ACHN (cell line): Measurements from ENCODE around the gene LRBA.

ENCODE experiments used
- DNase-seq: peaks from one replicate; pipeline ENCODE4 v3.0.0-alpha.2; 2015
- in situ Hi-C: cut with HindIII; loops from 2 replicates; pipeline ENCODE4 v1.10.0; 2017; ENCODE audit warnings: low sequenced_read_pairs, low pct_ligation_motif_present, low pct_unique_long_range_greater_than_20kb

Gene LRBA

DNA sequence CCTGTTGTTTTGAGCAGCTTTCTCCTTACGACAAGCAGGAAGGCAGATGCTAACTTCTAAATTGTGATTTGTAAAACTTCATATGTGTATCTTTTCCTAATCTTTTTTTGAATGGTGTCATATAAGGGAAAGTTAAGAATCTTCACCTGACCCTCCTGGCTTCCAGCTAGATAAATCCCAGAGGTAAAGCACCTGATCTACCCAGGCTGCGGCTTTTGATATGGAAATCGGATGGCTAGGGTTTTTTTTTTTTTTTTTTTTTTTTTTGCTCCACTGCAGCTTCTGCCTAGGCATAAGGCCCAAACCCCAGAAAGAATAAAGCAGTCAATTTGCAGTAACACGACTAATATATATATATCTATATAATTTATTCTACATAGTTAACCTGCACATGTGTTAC lies 423.2 kb downstream of the LRBA start:
- in situ Hi-C loops: no loop called here
- DNase-seq: no peak

DNA sequence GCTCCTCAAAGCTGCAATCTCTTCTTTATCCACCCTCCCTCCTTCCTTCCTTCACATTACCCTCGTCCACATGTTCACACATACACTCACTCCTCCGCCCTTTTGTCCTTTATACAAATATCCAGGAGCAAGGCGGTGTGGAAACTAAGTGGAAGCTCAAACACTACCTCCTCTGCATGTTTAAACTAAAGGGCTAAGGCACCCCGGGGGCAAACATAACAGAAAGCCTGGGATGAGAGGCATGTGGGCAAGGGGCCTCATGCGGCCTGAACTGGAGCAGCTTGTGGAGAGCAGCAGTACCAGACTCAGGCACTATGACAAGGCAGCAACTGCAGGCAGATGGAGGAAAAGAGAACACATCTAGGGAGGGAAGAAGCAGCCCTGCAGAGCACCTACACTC lies 423.7 kb downstream of the LRBA start:
- in situ Hi-C loops: no loop called here
- DNase-seq: no peak

DNA sequence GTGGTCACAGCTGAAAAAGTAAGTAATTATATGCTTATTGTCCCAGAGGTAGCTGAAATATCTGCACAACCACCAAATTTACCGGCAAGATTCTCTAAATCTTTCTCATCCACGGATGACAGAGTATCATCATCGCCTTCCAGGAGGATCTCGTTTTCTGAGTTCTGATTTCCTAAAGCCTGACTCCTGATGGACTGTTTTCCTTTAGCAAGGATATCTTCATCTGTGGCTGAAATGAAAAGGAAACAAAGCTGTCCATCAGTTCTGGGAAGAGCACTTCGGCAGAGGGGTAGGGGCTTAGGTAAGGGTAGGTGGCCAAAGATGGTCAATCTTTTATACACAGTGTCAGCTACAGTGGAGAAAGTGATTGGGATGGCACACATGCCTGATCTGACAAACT lies 424.5 kb downstream of the LRBA start:
- in situ Hi-C loops: no loop called here
- no peak for DNase-seq

DNA sequence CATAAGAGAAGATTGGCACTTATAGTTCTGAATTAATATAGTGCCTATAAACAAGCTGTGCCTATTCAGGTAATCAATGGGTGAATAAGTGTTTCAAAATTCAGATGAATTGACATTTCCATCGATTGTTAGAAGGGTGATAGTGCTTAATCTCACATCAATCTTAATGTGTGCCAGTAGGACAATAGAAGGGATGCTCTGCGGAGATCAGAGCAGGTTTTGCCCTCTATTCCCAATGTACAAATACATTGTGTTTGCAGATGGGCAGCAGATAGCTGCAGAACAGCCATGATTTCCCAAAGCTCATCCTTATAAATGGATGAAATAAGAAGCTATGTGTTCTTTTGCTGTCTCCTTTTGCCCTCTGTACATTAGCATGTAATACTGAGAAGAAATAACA lies 425.9 kb downstream of the LRBA start:
- DNase-seq: no peak
- in situ Hi-C loops: no loop called here

DNA sequence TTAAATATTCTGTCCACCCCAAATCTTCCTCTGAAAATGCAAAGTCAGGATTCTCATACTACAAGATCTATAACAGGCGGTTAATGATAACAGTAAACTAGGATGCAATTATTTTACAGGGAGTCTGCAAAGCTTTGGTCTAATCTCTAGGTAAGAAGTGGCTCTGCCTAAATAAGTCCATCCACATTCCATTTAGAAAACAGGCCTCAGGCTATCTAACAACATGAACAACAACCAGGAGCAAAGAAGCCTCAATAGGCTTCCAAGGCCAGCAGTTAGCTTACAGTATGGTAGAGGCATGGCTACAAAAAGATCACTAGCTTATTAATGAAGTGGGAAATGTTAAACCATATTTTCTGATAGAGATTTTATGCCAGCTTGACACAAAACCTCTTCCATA lies 426.8 kb downstream of the LRBA start:
- no peak for DNase-seq
- in situ Hi-C loops: no loop called here

DNA sequence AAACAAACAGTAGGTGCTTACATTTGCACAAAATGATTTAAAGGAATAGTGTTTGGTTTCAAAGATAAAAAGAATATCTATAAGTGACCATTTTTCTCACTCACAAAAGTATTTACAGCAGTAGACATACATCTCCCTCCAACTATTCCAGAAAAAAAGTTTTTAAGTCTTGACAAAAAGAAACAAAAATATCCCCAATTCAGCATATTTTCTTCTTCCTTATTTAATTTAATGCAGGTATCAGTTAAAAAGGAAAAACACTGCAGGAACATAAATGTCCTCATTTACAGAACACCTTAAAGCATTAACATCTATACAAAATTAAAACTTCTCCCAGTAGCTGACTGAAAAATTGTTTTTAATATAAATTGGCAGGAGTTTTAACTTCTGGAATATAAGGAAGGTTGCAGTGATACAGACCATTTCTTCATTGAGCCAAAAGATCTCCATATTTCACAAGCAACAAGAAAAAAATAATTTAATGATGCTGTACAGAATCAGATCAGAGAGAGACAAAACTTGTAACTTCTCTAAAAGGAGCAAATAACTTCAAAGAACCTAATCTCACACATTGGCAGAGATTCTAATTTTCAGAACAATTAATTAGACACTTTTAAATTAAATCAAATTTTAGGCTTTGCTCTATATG lies 428.8 kb downstream of the LRBA start:
- in situ Hi-C loops: no loop called here
- no peak for DNase-seq

DNA sequence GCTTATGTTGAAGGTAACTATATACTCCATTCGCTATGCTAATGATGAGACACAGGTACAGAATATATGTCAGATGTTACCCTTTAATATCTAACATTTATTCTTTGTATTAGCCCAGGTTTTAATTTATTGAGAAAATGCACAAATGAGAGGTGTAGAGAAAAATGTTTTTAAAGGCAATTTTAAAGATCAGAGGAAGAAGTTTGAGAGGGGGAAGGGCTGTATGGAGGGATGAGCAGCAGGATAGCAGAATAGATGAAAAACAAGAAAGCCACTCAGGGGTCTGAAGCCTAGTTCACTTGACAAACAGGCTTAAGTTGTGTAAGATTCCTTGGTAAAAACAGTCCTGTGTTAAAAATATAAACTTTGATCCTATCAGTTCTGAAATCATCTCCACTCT lies 429.5 kb downstream of the LRBA start:
- in situ Hi-C loops: no loop called here
- DNase-seq: no peak

DNA sequence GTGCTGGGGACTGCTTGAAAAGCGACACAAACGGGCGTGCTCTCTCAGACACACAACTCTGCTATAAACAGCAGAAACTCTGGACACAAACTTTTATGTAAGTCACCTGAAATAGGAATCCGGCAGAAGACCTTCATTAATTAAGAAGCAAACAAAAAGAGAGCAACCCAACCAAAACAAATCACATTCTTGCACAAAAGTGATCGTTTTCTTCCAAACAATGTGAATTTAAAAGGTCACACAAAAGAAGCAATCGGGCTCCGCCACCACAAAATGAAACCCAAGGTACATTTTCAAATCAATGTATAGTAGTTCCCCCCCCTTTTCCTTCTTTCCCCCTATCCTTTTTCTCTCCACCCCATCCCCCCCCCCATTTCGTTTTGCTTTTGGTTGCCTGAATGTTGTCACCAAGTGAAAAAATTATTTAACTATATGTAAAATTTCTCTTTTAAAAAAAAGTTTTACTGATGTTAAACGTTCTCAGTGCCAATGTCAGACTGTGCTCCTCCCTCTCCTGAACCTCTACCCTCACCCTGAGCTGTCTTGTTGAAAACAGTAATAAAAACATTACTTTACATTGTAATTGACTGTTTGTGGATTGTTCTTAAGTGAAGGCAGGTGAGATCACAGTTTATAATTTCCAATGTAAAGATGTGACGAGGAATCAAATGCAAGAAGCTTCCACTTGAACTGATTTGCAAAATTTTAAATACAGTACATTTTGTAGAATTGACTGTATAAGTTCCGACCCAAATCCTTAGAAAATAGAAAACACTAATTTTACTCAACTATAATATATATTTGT lies 430.8 kb downstream of the LRBA start:
- DNase-seq: no peak
- in situ Hi-C loops: no loop called here

DNA sequence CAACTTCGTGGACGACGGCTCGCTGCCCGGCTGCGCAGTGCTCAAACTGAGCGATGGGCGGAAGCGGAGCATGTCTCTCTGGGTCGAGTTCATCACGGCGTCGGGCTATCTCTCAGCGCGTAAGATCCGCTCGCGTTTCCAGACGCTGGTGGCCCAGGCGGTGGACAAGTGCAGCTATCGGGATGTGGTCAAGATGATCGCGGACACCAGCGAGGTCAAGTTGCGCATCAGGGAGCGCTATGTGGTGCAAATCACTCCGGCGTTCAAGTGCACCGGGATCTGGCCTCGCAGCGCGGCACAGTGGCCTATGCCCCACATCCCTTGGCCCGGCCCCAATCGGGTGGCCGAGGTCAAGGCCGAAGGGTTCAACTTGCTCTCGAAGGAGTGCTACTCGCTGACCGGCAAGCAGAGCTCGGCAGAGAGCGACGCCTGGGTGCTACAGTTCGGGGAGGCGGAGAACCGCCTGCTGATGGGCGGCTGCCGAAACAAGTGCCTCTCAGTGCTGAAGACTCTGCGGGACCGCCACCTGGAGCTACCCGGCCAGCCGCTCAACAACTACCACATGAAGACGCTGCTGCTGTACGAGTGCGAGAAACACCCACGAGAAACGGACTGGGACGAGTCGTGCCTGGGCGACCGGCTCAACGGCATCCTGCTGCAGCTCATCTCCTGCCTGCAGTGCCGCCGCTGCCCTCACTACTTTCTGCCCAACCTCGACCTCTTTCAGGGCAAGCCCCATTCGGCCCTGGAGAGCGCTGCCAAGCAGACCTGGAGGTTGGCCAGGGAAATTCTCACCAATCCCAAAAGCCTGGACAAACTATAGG lies 431.6 kb downstream of the LRBA start:
- DNase-seq: no peak
- in situ Hi-C loops: no loop called here

DNA sequence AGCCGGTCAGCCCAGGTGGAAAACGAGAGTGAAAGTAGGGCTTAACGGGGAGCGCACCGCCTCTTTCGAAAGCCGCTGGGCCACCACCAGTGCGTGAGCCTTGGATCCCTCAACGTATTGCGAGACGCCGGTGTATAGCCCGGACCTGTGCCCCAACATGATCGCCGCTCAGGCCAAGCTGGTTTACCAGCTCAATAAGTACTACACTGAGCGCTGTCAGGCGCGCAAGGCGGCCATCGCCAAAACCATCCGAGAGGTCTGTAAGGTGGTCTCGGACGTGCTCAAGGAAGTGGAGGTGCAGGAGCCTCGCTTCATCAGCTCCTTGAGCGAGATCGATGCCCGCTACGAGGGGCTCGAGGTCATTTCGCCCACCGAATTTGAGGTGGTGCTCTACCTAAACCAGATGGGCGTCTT lies 432.2 kb downstream of the LRBA start:
- in situ Hi-C loops: no loop called here
- no peak for DNase-seq

DNA sequence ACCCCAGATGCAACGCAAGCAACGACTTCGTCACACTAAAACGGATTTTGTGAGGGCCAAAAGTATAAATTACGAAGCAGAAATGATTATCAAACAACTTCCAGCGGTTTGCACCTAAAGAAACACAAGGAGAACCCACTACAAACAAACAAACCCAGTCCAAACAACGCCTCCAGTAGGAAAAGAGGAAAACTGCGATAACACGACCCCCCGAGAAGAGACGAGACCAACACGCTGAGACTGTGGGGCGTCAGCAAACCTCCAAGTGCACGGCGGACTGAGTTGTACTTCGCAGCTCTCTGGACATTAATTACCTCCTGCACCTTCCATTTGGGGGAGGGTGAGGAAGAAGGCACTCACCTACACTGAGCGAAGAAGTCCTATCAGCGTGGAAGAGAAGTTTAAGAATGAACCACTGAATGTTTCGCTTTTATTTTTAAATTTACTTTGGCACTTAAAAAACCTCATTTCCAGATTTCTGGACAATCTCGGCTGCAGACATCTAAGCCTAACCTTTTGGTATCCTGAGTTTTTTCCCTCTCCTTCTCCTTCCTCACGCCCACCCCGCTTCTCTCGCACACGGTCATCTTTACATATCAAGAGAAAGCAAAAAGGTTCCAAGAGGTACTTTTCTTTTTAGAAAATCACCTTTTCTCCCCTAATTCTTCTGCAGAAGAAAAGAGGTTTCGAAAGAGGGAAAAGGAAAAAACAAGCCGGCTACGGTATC lies 432.8 kb downstream of the LRBA start, which contains the start of gene MAB21L2:
Gene MAB21L2, plus strand, starts transcription at position 6 of the 727 bp plus-strand sequence. CDS start 879 bp downstream, outside the sequence.
- in situ Hi-C loops: no loop called here
- no peak for DNase-seq

DNA sequence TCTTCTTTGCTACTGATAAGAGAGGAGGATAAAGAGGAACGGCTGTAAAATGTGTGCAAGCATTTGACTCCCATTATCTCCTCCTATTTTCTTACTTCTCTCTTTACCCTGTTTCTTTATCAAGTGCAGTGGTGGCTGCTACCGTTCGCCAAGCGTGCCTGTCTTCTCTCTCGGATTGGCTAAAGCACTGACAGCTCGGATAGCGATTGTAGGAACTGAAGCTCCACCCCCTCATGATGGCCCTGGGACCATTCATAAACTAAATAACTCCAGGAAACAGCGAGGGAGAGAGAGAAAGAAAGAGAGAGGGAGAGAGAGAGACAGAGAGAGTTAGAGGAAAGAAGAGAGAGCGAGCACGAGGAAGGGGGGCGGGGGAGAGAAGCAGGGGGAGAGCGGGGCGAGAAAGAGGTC lies 433.4 kb downstream of the LRBA start:
- in situ Hi-C loops: no loop called here

DNA sequence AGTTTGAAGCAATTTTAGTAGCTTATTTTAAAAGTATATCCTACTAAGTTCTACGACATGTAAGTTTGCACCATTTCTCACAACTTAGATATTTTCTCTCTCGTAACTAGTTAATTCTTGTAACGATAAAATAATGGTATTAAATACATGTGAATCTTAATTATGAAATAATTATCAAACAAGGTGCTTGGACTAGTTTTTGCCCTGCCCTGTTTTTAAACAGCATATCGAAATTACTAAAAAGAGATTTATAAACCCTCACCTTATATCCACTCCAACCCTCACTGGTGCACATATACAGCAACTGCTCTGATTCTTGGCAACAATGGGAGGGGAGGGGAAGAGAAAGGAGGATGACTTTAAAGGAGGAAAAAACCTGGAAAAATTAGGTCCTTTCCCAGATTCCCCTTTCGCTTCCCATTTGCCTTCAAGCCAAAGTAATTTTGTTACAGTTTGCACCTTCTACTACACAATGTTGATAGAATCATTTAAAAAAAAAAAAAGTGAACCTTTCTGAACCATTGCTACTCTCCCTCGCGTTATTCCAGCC lies 434.0 kb downstream of the LRBA start:
- DNase-seq: no peak
- in situ Hi-C loops: no loop called here

More for the DNA sequence above, 433.4 kb downstream of the LRBA start:
- no peak for DNase-seq

DNA sequence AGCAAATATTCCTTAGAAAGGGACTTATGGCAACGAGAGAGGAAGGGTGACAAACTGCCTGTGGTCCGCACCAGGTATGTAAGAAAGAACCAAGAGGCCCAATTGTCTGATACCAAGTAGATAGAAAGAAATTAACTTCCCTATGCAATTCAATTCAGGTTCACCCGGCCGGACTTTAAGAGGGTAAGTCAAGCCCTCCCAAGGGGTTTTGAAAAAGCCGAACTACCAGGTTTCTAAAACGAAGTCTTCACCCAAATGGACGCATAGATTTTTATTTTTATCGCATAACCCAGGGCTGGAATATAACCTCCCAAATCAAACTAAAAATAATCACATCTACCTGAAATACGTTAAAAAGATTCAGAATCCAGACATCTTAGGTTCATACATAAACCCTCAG lies 434.8 kb downstream of the LRBA start:
- in situ Hi-C loops: no loop called here
- no peak for DNase-seq

DNA sequence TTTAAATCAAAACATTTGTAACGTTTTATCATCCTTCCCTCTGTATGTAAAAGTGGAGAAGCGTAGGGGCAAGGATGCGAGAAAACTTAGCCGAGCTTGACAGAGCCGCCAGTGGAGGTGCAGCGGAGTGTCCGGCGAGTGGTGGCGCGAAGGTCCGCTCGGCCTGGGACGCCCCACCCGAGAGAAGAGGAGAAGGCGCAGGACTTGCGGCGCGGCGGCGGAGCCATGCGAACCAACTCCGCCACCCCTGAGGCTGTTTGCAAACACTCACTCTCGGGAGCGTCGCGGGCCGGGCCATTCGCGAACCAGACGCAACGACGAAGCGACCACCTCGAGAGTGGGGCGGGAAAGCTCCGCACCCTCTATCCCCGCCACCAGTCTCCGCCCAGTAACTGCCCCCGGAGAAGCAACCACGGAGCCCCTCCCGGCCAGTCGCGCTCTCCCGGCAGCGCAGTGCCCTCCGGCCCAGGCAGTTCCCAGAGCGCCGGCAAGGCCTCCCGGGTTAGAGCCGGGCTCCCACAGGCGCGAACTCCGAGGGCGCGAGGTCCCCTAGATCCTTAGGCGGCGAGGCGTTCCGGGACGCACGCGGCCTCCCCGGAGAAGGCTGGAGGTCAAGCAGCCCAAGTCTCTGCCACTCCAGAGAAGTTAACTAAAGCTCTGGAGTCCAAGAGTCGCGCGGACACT lies 435.4 kb downstream of the LRBA start:
- DNase-seq: peak; percentile 58
- in situ Hi-C loops: no loop called here

DNA sequence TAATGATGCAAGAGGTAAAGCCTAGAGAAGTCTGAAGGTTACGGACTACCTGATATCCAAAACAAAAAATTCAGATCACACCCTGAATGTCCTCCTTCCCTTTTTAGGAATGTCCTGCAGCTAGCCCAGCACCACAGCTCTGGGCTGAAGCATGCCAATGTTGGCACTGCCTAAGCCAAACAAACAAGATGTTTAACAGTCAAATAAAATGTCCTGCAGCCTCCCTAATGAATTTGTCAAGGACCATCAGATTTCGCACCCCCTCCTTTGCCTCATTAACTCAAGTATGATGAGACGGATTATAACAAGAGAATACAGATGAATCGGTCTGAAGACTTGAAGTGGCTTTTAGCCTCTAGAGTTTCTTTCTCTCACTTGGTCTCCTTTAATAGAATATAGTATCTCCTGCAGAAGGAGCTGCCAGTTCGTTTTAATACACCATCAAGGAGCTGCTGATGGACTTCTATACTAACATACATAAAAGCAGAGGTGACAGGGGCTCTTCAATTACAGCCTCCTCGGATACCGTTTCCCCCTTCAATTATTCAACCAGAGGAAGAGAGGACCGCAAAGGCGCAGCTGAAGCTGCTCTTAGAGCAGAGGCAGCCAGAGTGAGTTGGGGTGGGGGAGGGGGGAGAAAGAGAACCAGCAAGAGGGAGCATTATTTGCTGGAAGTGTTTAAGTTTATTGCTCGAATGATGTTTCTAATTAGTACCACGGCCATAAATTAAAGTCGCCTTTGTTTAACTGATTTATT lies 436.2 kb downstream of the LRBA start:
- DNase-seq: peak; percentile 61
- in situ Hi-C loops: no loop called here

DNA sequence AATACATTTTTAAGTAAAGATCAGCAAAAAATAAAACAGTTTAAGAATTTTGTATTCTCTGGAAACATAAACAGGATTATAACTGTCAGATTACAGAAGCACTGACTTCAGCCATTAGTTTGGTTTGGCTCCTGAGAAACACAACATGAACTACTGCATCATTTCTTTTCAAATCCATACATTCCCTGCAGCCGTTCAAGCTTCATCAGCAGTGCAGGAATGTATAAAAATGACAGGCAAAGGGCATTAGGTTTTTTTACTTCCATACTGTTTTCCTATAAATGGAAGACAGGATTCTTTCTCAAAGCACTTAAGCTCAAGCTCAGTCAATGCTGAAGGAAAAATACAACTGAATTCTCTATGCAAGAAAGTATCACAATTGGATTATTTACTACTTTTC lies 437.3 kb downstream of the LRBA start:
- in situ Hi-C loops: no loop called here
- DNase-seq: no peak
